HCT116 (cell line): ENCODE measurements around the gene MDM4.

ENCODE experiments used
- CTCF ChIP-seq, 3 experiments: fragments of 200-600 bp in 1 of 3; sonication (generic) in 1 of 3; IDR thresholded peaks in 2 of 3; conservative IDR thresholded peaks in 1 of 3; 2 replicates each; pipeline ENCODE4 v1.5.1; 2012 to 2017; ENCODE audit warnings: low read depth in 2 of 3, low read length in 2 of 3, antibody characterized with exemption in 1 of 3, borderline replicate concordance in 1 of 3, control low read depth in 1 of 3, mild to moderate bottlenecking in 1 of 3, mixed read lengths in 1 of 3, mixed run types in 1 of 3, moderate library complexity in 1 of 3; ENCODE audit not compliant: insufficient read depth in 1 of 3
- TF ChIP-seq, protein P1 (sequence below): IDR thresholded peaks from 2 replicates; pipeline ENCODE4 v1.6.1; 2011; ENCODE audit warnings: mild to moderate bottlenecking, low read length, moderate library complexity; ENCODE audit not compliant: insufficient replicate concordance; ENCODE audit errors: extremely low read depth

DNA sequence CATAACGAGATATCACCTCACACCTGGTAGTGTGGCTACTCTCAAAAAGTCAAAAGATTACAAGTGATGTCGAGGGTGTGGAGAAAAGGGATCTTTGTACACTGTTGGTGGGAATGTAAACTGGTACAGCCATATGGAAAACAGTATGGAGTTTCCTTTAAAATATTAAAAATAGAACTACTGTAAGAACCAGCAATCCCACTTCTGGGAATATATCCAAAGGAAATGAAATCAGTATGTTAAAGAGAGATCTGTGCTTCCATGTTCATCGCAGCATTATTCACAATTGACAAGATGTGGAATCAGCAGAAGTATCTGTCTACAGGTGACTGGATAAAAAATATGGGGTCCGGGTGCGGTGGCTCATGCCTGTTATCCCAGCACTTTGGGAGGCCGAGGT, 14.0 kb upstream of the MDM4 start:
- no peak for TF ChIP-seq CTCF (IDR thresholded peaks at IDR 0.05 in 2 of 3, conservative IDR thresholded peaks at IDR 0.05 in 1 of 3; ENCODE audit: borderline replicate concordance in 1 of 3, insufficient read depth in 1 of 3, low read depth in 2 of 3, low read length in 2 of 3)
- TF ChIP-seq, protein P1, sequence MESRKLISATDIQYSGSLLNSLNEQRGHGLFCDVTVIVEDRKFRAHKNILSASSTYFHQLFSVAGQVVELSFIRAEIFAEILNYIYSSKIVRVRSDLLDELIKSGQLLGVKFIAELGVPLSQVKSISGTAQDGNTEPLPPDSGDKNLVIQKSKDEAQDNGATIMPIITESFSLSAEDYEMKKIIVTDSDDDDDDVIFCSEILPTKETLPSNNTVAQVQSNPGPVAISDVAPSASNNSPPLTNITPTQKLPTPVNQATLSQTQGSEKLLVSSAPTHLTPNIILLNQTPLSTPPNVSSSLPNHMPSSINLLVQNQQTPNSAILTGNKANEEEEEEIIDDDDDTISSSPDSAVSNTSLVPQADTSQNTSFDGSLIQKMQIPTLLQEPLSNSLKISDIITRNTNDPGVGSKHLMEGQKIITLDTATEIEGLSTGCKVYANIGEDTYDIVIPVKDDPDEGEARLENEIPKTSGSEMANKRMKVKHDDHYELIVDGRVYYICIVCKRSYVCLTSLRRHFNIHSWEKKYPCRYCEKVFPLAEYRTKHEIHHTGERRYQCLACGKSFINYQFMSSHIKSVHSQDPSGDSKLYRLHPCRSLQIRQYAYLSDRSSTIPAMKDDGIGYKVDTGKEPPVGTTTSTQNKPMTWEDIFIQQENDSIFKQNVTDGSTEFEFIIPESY = no peak
